ENCODE measurements around the gene TNFAIP6.

Gene TNFAIP6

DNA sequence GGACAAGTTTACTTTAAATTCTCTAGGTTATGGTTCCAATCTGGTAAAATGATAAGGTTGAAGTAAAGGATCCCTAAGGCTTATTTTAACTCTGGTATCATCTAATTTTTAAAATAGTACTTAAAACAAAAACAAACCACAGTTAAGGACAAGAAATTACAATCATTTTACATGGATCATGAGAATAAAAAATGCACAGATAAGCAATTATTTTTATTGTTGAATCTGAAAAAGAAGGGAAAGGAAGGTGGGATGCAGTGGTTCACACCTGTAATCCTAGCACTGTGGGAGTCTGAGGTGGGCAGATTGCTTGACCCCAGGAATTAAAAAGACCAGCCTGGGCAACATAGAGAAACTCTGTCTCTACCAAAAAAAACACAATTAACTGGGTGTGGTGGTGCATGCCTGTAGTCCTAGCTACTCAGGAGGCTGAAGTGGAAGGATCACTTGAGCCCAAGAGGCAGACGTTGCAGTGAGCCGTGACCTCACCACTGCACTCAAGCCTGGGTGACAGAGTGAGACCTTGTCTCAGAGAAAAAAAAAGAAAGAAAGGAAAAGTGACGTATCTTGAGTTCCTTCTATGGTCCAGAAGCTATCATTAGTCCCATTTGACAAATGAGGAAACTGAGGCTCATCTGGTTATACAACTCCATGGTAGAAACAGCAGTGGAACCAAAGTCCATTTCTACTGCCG lies 2.5 kb downstream of the TNFAIP6 start:
- no peak for DNase-seq (ENCODE audit: low read depth in 2 of 2)

GRCh38 chr2:151361674-151362370 lies 4.4 kb downstream of the TNFAIP6 start:
- DNase-seq (ENCODE audit: low read depth in 2 of 2), result no peak

- no peak for DNase-seq (ENCODE audit: low read depth in 2 of 2)
Observed at GRCh38 chr2:151363709-151364108, 6.3 kb downstream of the TNFAIP6 start.

DNA sequence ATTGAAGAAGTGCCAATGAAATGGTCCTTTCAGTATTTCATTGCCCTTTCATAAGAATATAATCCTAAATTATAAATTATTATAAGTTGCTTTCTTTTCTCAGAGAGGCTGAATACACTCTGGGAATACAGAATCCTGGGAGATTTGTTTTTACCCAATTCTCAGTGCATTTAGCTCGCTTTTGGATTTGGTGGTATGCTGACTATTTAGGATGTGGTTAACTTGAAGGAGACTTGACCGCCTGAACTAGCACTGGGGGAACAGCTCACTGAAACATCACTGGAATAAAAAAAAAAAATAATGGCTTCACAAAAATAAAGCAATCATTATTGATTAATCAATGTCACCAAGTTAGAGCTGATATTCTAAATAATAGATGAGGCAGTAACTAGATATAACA lies 10.2 kb downstream of the TNFAIP6 start:
- no peak for DNase-seq (ENCODE audit: low read depth in 2 of 2)

GRCh38 chr2:151374436-151374835 lies 17.0 kb downstream of the TNFAIP6 start:
- no peak for DNase-seq (ENCODE audit: low read depth in 2 of 2)

DNA sequence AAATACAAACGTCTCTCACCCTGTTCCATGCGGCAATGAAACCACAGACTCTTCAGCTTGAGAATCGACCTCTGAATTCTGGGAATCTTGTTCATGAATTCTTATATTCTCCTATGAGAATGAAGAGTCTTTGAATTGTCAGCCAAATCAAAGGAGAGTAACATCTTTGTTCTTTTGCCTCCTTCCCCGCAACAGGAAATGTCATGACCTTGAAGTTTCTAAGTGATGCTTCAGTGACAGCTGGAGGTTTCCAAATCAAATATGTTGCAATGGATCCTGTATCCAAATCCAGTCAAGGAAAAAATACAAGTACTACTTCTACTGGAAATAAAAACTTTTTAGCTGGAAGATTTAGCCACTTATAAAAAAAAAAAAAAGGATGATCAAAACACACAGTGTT lies 21.8 kb downstream of the TNFAIP6 start:
- DNase-seq (ENCODE audit: low read depth in 2 of 2), result no peak

GRCh38 chr2:151380580-151381235 lies 23.3 kb downstream of the TNFAIP6 start:
- no peak for DNase-seq (ENCODE audit: low read depth in 2 of 2)

GRCh38 chr2:151381266-151381665 lies 23.9 kb downstream of the TNFAIP6 start:
- DNase-seq (ENCODE audit: low read depth in 2 of 2), result no peak

- DNase-seq (ENCODE audit: low read depth in 2 of 2), result no peak
Observed at GRCh38 chr2:151388011-151388410, 30.6 kb downstream of the TNFAIP6 start.

DNA sequence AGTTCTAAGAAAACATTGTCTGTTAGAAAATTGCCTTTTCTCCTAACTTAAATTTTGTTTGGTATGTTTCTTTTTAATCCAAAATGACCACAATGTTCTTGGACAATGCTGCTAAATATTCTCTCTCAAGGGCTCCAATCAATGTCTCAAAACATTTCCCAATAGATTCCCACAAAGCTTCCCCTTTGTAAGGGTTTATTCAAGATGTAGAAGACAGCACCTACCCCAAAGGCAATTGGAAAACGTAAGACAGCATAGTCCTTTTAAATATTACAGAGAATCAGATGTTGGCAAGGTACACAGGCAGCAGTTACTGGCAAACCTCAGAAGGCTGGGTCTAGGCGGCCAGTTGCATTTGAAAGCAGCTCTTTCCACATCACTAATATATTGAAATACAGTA lies 34.0 kb downstream of the TNFAIP6 start:
- DNase-seq (ENCODE audit: low read depth in 2 of 2), result no peak

- DNase-seq (ENCODE audit: low read depth in 2 of 2), result no peak
Observed at GRCh38 chr2:151394509-151394908, 37.1 kb downstream of the TNFAIP6 start.

DNA sequence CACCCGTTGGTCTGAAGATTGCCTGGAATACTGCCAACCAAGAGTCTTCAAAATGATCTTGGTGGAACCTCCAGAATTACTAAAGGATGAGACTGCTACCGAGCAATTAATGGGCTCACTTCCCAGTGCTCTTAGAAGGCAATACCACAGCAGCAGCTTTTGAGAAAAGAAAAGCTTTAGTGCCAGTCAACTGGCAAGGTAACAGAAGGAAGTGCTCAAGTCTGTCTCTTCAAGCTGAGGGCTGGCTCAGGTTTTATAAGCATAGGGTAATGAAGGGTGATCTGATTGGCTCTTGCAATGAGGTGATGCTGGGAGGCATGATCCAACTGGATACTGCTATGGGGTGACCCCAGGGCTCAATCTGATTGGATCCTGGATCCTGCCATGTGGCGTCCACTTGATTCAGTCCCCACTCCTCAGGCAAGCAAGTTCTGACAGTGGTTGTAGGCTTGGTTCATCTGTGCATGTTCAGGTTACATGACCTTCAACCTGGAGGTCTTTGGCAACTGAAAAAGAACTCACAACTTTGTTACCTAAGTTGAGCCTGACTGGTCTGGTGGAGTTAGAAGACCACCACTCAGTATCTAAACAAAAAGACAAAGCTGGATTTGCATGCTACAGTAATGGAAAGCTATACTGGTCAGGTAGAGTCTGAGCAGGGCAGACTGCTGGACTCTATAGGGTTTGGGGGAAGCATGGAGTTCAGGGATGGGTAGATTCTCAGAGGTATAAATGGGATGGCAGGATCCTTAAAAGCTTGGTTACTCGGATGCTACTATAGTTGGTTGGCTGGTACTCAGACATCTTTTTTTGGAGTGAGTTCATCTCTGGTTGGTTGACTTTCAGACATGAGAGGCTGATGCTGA lies 38.4 kb downstream of the TNFAIP6 start:
- DNase-seq (ENCODE audit: low read depth in 2 of 2), result no peak

- no peak for DNase-seq (ENCODE audit: low read depth in 2 of 2)
Observed at GRCh38 chr2:151399981-151400380, 42.6 kb downstream of the TNFAIP6 start.

DNA sequence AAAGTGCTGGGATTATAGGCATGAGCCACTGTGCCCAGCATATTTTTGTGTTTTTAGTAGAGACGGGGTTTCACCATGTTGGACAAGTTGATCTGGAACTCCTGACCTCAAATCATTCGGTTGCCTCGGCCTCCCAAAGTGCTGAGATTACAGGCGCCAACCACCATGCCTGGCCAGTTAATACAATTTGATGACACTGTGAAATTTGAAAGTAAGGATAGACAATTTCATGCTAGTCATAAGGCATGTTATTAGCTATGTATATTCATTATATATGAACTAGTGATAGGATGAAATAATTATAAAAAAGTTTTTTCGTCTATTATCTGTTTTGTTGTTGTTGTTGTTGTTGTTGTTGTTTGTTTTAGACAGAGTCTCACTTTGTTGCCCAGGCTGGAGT lies 43.8 kb downstream of the TNFAIP6 start:
- DNase-seq (ENCODE audit: low read depth in 2 of 2), result no peak

GRCh38 chr2:151403914-151404313 lies 46.5 kb downstream of the TNFAIP6 start:
- no peak for DNase-seq (ENCODE audit: low read depth in 2 of 2)

DNA sequence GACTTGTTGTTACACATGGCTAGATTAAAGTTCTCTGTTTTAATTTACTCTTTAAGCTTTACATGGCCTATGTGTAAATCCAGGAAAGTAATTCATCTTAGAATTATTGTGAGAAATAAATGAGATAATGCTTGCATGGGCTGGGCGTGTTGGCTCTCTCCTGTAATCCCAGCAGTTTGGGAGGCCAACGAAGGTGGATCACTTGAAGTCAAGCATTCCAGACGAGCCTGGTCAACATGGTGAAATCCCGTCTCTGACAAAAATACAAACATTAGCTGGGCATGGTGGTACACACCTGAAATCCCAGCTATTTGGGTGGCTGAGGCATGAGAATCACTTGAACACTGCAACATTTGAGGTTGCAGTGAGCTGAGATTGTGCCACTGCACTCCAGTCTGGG lies 48.0 kb downstream of the TNFAIP6 start:
- no peak for DNase-seq (ENCODE audit: low read depth in 2 of 2)

- DNase-seq (ENCODE audit: low read depth in 2 of 2), result no peak
Observed at GRCh38 chr2:151407281-151407680, 49.9 kb downstream of the TNFAIP6 start.

DNA sequence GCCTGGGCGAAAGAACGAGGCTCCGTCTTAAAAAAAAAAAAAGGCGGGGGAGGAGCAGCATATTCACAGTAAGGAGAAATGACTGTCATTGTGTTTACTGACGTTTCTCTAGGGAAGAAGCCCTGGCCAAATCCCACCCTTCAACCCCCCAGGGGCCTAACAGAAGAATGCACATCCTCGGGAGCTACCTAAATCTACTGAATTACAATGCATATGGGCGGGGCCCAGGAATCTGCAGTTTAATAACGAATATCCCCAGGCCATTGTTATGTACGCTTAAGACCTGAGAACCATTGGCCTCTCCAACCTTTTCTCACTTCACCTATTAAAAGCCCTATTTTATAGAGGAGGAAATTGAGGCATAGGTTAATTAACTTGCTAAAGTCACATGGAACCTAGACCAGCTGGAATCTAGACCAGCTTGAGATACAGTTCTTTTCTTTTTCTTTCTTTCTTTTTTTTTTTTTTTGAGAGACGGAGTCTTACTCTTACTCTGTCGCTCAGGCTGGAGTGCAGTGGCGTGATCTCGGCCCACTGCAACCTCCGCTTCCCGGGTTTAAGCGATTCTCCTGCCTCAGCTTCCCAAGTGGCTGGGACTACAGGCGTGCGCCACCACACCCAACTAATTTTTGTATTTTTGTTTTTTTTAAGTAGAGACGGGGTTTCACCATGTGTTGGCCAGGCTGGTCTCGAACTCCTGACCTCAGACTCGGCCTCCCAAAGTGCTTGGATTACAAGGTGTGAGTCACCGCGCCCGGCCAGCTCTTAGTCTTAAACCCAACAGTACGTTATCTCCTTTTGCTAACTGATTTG lies 51.6 kb downstream of the TNFAIP6 start:
- DNase-seq (ENCODE audit: low read depth in 2 of 2), result no peak

GRCh38 chr2:151409601-151410484 lies 52.5 kb downstream of the TNFAIP6 start, which contains the start of gene RIF1:
RIF1 (plus strand) TSS chr2:151409902; CDS start chr2:151410424, 522 bp downstream.
- DNase-seq (ENCODE audit: low read depth in 2 of 2), result peak; percentile 52 to 54

DNA sequence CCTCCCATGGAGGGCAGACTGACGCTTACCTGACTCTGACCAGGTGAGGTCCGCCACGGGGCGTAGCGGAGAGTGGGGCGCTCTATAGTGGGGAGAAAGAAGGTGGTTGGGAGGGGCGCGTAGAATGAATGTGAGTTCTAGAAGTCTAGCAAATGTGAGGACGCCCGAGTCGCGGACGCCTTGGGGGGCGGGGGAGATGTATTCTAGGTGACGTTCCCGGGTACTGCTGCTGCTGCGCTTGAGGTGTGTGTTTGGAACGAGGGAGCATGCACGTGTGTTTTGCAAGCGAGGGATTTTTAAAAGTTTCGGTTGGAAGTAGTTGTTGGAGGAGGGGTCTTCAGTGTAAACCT lies 53.1 kb downstream of the TNFAIP6 start:
- peak in 1 of 2 donors; percentile 7 for DNase-seq (ENCODE audit: low read depth in 2 of 2)

Data from activated CD8-positive, alpha-beta memory T cell treated with anti-CD3 and anti-CD28 coated beads for 4 hours (primary cell).